Upper lobe of left lung (tissue), 4 donors: Measurements from ENCODE around the gene MYOM3.

Experiments
- CTCF ChIP-seq, 6 experiments: fragments of 450-650 bp in 4 of 6; fragments of 200-600 bp in 2 of 6; sonication (generic) in 2 of 6; IDR thresholded peaks; one replicate each; pipeline ENCODE4 v1.5.1; 2016 to 2019; ENCODE audit warnings: antibody characterized with exemption in 6 of 6
- POLR2A ChIP-seq, 4 donors: fragments of 450-650 bp; IDR thresholded peaks; one replicate each; pipeline ENCODE4 v1.5.1; 2016 to 2017; ENCODE audit warnings: antibody characterized with exemption in 4 of 4, mild to moderate bottlenecking in 2 of 4
- POLR2AphosphoS5 ChIP-seq, 2 donors: sonication (generic); formaldehyde crosslinking; IDR thresholded peaks; one replicate each; pipeline ENCODE4 v1.5.1; 2017; ENCODE audit warnings: antibody characterized with exemption in 2 of 2

DNA sequence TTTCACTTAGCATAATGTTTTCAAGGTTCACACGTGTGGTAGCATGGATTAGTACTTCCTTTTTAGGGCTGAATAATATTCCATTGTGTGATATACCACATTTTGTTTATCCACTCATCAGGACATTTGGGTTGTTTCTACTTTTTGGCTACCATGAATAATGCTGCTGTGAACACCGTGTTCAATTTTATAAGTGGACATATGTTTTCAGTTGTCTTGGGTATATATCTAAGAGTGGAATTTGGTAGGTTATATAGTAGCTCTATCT lies 27.2 kb upstream of the MYOM3 start:
- TF ChIP-seq CTCF (IDR thresholded peaks at IDR 0.05) (no peak), POLR2A (IDR thresholded peaks at IDR 0.05) (no peak), POLR2AphosphoS5 (IDR thresholded peaks at IDR 0.05) (no peak)
